IPS DF 19.7 (cell line): ENCODE measurements around the gene TRIM73.
"Not testable (repeated sequence)": the region's sequence is repeated elsewhere in the genome, so short reads cannot be mapped to it uniquely, and the experiment has no call there.

Experiments
- DNase-seq: peaks from one replicate; pipeline ENCODE4 v3.0.0-alpha.2; 2013; ENCODE audit warnings: low read depth, low spot score

Gene TRIM73

GRCh38 chr7:75415829-75416373 is 20.5 kb downstream of the TRIM73 start:
- DNase-seq, result not testable (repeated sequence)

- not testable (repeated sequence) for DNase-seq
Observed at GRCh38 chr7:75416787-75417186, 21.4 kb downstream of the TRIM73 start.

GRCh38 chr7:75418292-75418858 is 22.9 kb downstream of the TRIM73 start:
- DNase-seq, result not testable (repeated sequence)

- DNase-seq, result not testable (repeated sequence)
Observed at GRCh38 chr7:75419210-75419609, 23.8 kb downstream of the TRIM73 start.

GRCh38 chr7:75419693-75420092 is 24.3 kb downstream of the TRIM73 start:
- DNase-seq, result not testable (repeated sequence)

- DNase-seq, result not testable (repeated sequence)
Observed at GRCh38 chr7:75420152-75420551, 24.7 kb downstream of the TRIM73 start.

GRCh38 chr7:75421798-75422710 is 26.6 kb downstream of the TRIM73 start:
- DNase-seq, result not testable (repeated sequence)

- DNase-seq, result not testable (repeated sequence)
Observed at GRCh38 chr7:75423481-75423880, 28.1 kb downstream of the TRIM73 start.

GRCh38 chr7:75439000-75439399 is 43.6 kb downstream of the TRIM73 start:
- not testable (repeated sequence) for DNase-seq

- not testable (repeated sequence) for DNase-seq
Observed at GRCh38 chr7:75442101-75442464, 46.7 kb downstream of the TRIM73 start.

- not testable (repeated sequence) for DNase-seq
Observed at GRCh38 chr7:75442465-75443111, 47.2 kb downstream of the TRIM73 start.

GRCh38 chr7:75449946-75450345 is 54.5 kb downstream of the TRIM73 start:
- not testable (repeated sequence) for DNase-seq

GRCh38 chr7:75452494-75452955 is 57.1 kb downstream of the TRIM73 start:
- not testable (repeated sequence) for DNase-seq
